GM23338 (cell line): ENCODE data around the gene DNAJB2. TPM values are rescaled to one million over a fixed set of nuclear protein-coding genes. Genes with fewer than 3 reads are reported as not detected.

Experiments
- ATAC-seq: fragments of 200-7000 bp; cut with Tn5 transposase; 3 replicates; pipeline ENCODE4 v1.9.1; 2020
- DNase-seq: peaks from one replicate; pipeline ENCODE4 v3.0.0-alpha.2; 2015; ENCODE audit warnings: low spot score
- H2AFZ ChIP-seq: fragments of 200-600 bp; sonication (generic); 2 replicates; pipeline ENCODE4 v1.8.0; 2016; ENCODE audit warnings: antibody characterized with exemption, mild to moderate bottlenecking, moderate library complexity
- H3F3A ChIP-seq: fragments of 200-600 bp; sonication (generic); replicated peaks from 2 replicates; pipeline ENCODE4 v1.8.0; 2017; ENCODE audit warnings: antibody characterized with exemption, mixed run types, low read depth
- H3K27ac ChIP-seq: fragments of 200-600 bp; sonication (generic); 2 replicates; pipeline ENCODE4 v1.6.1; 2016; ENCODE audit warnings: low read depth
- H3K27me3 ChIP-seq: fragments of 200-600 bp; sonication (generic); 2 replicates; pipeline ENCODE4 v1.8.0; 2016; ENCODE audit warnings: mild to moderate bottlenecking, mixed run types, moderate library complexity; ENCODE audit not compliant: insufficient read depth
- H3K36me3 ChIP-seq: fragments of 200-600 bp; sonication (generic); 2 replicates; pipeline ENCODE4 v1.8.0; 2016; ENCODE audit warnings: mild to moderate bottlenecking; ENCODE audit not compliant: insufficient read depth
- H3K4me1 ChIP-seq: fragments of 200-600 bp; sonication (generic); 2 replicates; pipeline ENCODE4 v1.8.0; 2016; ENCODE audit warnings: mild to moderate bottlenecking, moderate library complexity; ENCODE audit not compliant: insufficient read depth
- H3K4me2 ChIP-seq: fragments of 200-600 bp; sonication (generic); 2 replicates; pipeline ENCODE4 v1.7.1; 2017; ENCODE audit warnings: mixed run types
- H3K4me3 ChIP-seq: fragments of 200-600 bp; sonication (generic); 2 replicates; pipeline ENCODE4 v1.6.1; 2016; ENCODE audit warnings: mixed run types
- H3K79me2 ChIP-seq: fragments of 200-600 bp; sonication (generic); replicated peaks from 2 replicates; pipeline ENCODE4 v1.8.0; 2017; ENCODE audit warnings: mild to moderate bottlenecking; ENCODE audit not compliant: insufficient read depth
- H3K9me2 ChIP-seq: fragments of 200-600 bp; sonication (generic); 2 replicates; pipeline ENCODE4 v1.8.0; 2017; ENCODE audit not compliant: insufficient read depth
- H4K20me1 ChIP-seq: fragments of 200-600 bp; sonication (generic); replicated peaks from 2 replicates; pipeline ENCODE4 v1.8.0; 2017; ENCODE audit warnings: mild to moderate bottlenecking; ENCODE audit not compliant: insufficient read depth
- H3K27ac Mint-ChIP-seq: 2 replicates; pipeline ENCODE4 v1.8.0; 2020; ENCODE audit warnings: inconsistent platforms, mild to moderate bottlenecking, moderate library complexity, mixed read lengths
- H3K27me3 Mint-ChIP-seq: 3 replicates; pipeline ENCODE4 v1.8.0; 2022; ENCODE audit warnings: low read depth, mild to moderate bottlenecking, moderate library complexity, mixed read lengths, inconsistent platforms; ENCODE audit not compliant: insufficient read depth, poor library complexity
- H3K36me3 Mint-ChIP-seq: 3 replicates; pipeline ENCODE4 v1.8.0; 2021; ENCODE audit warnings: low read depth, mild to moderate bottlenecking, inconsistent platforms, moderate library complexity, mixed read lengths
- H3K4me1 Mint-ChIP-seq: 3 replicates; pipeline ENCODE4 v1.8.0; 2020; ENCODE audit warnings: mild to moderate bottlenecking, inconsistent platforms, mixed read lengths
- H3K4me3 Mint-ChIP-seq: 3 replicates; pipeline ENCODE4 v1.8.0; 2021; ENCODE audit warnings: moderate library complexity, mild to moderate bottlenecking, inconsistent platforms, mixed read lengths
- H3K9me3 Mint-ChIP-seq: 3 replicates; pipeline ENCODE4 v1.8.0; 2020; ENCODE audit warnings: moderate library complexity, mild to moderate bottlenecking, inconsistent platforms, mixed read lengths
- CREB1 ChIP-seq: fragments of 250-450 bp; sonication (Bioruptor Pico); IDR thresholded peaks from 2 replicates; pipeline ENCODE4 v1.5.0; 2020; ENCODE audit warnings: low read depth, mild to moderate bottlenecking, moderate library complexity
- EZH2 ChIP-seq: fragments of 200-600 bp; sonication (generic); IDR thresholded peaks from one replicate; pipeline ENCODE4 v1.8.0; 2017; ENCODE audit warnings: antibody characterized with exemption, mild to moderate bottlenecking, low read depth; ENCODE audit not compliant: unreplicated experiment
- EZH2phosphoT487 ChIP-seq: fragments of 200-600 bp; sonication (generic); IDR thresholded peaks from one replicate; pipeline ENCODE4 v1.8.1; 2018; ENCODE audit warnings: antibody characterized with exemption; ENCODE audit not compliant: unreplicated experiment
- JUNB ChIP-seq: IDR thresholded peaks from one replicate; pipeline ENCODE4 v1.6.1; 2016; ENCODE audit warnings: antibody characterized with exemption; ENCODE audit not compliant: unreplicated experiment
- NANOG ChIP-seq: IDR thresholded peaks from 2 replicates; pipeline ENCODE4 v1.6.1; 2016; ENCODE audit warnings: antibody characterized with exemption, borderline replicate concordance
- POLR2AphosphoS5 ChIP-seq: IDR thresholded peaks from 2 replicates; pipeline ENCODE4 v1.6.1; 2016; ENCODE audit warnings: antibody characterized with exemption, low read depth
- STAT1 ChIP-seq: IDR thresholded peaks from one replicate; pipeline ENCODE4 v1.6.1; 2016; ENCODE audit warnings: antibody characterized with exemption; ENCODE audit not compliant: unreplicated experiment
- ZNF114 ChIP-seq: fragments of 250-450 bp; sonication (Bioruptor Pico); IDR thresholded peaks from 2 replicates; pipeline ENCODE4 v1.5.0; 2020; ENCODE audit warnings: mild to moderate bottlenecking, moderate library complexity
- ZNF331 ChIP-seq: fragments of 250-450 bp; sonication (Bioruptor Pico); IDR thresholded peaks from 2 replicates; pipeline ENCODE4 v1.5.0; 2020; ENCODE audit warnings: low read depth, mild to moderate bottlenecking, moderate library complexity
- polyA plus RNA-seq: library from polyadenylated mRNA; unstranded; fragments of >200 nt; fragmentation: Nextera tagmentation; extraction: Ambion mirVana; gene quantifications from 2 replicates; pipeline ENCODE4 v1.2.1, GENCODE V29; 2016
- total RNA-seq: library from RNA; depleted of rRNA; stranded (reverse); fragments of >200 nt; shearing (Covaris generic); gene quantifications from 2 replicates; pipeline ENCODE4 v1.2.3, GENCODE V29; 2014
- TF ChIP-seq, protein P1 (sequence below): IDR thresholded peaks from one replicate; pipeline ENCODE4 v1.6.1; 2018; ENCODE audit warnings: antibody characterized with exemption; ENCODE audit not compliant: unreplicated experiment
- TF ChIP-seq, protein P2 (sequence below): fragments of 250-450 bp; sonication (Bioruptor Pico); IDR thresholded peaks from 2 replicates; pipeline ENCODE4 v1.5.0; 2020; ENCODE audit warnings: mild to moderate bottlenecking, moderate library complexity
- TF ChIP-seq, protein P3 (sequence below): IDR thresholded peaks from 2 replicates; pipeline ENCODE4 v1.6.1; 2016; ENCODE audit warnings: antibody characterized with exemption
- TF ChIP-seq, protein P4 (sequence below), 2 experiments: fragments of 200-600 bp in 1 of 2; sonication (generic) in 1 of 2; conservative IDR thresholded peaks; 2 replicates each; pipeline versions ENCODE4 v1.5.1 to v1.6.1; 2016 to 2017; ENCODE audit warnings: antibody characterized with exemption in 2 of 2, low read depth in 2 of 2, mild to moderate bottlenecking in 2 of 2, moderate library complexity in 1 of 2

Gene DNAJB2
- total and polyA plus RNA-seq, 2 experiments from 2014 or later: 6.4 to 25.9 TPM

DNA sequence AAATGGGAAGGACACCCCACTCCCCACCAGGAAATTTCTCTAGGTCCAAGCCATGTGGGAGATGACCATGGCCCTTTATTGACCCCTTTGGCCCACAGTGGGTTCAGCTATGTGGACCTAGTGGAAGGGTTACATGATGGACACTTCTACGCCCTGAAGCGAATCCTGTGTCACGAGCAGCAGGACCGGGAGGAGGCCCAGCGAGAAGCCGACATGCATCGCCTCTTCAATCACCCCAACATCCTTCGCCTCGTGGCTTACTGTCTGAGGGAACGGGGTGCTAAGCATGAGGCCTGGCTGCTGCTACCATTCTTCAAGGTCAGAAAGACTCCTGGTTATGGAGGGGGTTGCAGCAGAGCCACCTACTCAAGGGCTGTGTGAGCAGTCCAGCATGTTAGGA lies 32.6 kb upstream of the DNAJB2 start:
- Histone ChIP-seq H3K9me2 (no peaks in the 10 kb centered on the region), H3K4me2 (peak overlapping the region; percentile 95; the same call in 1 of the 2 replicates), H3K79me2 (0 out of 2 replicates have a peak, but pooled peaks cover 4% of the 10 kb centered on the region), H3F3A (no peaks in the 10 kb centered on the region), H3K27ac (no peak overlapping the region), H4K20me1 (no peaks in the 10 kb centered on the region), H3K4me1 (peaks cover 8% of the 10 kb centered on the region), H3K27me3 (no peaks in the 10 kb centered on the region), H2AFZ (no peak overlapping the region), H3K36me3 (peaks cover 3% of the 10 kb centered on the region; the same call in 1 of the 2 replicates), H3K4me3 (0 out of 2 replicates have a peak overlapping the region, but pooled peaks have one; percentile 83)
- no peak overlapping the region for H3K27ac Mint-ChIP-seq
- peaks cover 40% of the 10 kb centered on the region for H3K36me3 Mint-ChIP-seq
- H3K27me3 Mint-ChIP-seq: peaks cover 10% of the 10 kb centered on the region
- TF ChIP-seq NANOG: no peak
- TF ChIP-seq ZNF331: no peak
- no peak for TF ChIP-seq POLR2AphosphoS5
- TF ChIP-seq EZH2phosphoT487: no peak
- no peak for TF ChIP-seq EZH2
- TF ChIP-seq, protein P1, sequence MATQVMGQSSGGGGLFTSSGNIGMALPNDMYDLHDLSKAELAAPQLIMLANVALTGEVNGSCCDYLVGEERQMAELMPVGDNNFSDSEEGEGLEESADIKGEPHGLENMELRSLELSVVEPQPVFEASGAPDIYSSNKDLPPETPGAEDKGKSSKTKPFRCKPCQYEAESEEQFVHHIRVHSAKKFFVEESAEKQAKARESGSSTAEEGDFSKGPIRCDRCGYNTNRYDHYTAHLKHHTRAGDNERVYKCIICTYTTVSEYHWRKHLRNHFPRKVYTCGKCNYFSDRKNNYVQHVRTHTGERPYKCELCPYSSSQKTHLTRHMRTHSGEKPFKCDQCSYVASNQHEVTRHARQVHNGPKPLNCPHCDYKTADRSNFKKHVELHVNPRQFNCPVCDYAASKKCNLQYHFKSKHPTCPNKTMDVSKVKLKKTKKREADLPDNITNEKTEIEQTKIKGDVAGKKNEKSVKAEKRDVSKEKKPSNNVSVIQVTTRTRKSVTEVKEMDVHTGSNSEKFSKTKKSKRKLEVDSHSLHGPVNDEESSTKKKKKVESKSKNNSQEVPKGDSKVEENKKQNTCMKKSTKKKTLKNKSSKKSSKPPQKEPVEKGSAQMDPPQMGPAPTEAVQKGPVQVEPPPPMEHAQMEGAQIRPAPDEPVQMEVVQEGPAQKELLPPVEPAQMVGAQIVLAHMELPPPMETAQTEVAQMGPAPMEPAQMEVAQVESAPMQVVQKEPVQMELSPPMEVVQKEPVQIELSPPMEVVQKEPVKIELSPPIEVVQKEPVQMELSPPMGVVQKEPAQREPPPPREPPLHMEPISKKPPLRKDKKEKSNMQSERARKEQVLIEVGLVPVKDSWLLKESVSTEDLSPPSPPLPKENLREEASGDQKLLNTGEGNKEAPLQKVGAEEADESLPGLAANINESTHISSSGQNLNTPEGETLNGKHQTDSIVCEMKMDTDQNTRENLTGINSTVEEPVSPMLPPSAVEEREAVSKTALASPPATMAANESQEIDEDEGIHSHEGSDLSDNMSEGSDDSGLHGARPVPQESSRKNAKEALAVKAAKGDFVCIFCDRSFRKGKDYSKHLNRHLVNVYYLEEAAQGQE: no peak
- TF ChIP-seq CREB1 (CRISPR knock-in tag): no peak
- TF ChIP-seq, protein P2, sequence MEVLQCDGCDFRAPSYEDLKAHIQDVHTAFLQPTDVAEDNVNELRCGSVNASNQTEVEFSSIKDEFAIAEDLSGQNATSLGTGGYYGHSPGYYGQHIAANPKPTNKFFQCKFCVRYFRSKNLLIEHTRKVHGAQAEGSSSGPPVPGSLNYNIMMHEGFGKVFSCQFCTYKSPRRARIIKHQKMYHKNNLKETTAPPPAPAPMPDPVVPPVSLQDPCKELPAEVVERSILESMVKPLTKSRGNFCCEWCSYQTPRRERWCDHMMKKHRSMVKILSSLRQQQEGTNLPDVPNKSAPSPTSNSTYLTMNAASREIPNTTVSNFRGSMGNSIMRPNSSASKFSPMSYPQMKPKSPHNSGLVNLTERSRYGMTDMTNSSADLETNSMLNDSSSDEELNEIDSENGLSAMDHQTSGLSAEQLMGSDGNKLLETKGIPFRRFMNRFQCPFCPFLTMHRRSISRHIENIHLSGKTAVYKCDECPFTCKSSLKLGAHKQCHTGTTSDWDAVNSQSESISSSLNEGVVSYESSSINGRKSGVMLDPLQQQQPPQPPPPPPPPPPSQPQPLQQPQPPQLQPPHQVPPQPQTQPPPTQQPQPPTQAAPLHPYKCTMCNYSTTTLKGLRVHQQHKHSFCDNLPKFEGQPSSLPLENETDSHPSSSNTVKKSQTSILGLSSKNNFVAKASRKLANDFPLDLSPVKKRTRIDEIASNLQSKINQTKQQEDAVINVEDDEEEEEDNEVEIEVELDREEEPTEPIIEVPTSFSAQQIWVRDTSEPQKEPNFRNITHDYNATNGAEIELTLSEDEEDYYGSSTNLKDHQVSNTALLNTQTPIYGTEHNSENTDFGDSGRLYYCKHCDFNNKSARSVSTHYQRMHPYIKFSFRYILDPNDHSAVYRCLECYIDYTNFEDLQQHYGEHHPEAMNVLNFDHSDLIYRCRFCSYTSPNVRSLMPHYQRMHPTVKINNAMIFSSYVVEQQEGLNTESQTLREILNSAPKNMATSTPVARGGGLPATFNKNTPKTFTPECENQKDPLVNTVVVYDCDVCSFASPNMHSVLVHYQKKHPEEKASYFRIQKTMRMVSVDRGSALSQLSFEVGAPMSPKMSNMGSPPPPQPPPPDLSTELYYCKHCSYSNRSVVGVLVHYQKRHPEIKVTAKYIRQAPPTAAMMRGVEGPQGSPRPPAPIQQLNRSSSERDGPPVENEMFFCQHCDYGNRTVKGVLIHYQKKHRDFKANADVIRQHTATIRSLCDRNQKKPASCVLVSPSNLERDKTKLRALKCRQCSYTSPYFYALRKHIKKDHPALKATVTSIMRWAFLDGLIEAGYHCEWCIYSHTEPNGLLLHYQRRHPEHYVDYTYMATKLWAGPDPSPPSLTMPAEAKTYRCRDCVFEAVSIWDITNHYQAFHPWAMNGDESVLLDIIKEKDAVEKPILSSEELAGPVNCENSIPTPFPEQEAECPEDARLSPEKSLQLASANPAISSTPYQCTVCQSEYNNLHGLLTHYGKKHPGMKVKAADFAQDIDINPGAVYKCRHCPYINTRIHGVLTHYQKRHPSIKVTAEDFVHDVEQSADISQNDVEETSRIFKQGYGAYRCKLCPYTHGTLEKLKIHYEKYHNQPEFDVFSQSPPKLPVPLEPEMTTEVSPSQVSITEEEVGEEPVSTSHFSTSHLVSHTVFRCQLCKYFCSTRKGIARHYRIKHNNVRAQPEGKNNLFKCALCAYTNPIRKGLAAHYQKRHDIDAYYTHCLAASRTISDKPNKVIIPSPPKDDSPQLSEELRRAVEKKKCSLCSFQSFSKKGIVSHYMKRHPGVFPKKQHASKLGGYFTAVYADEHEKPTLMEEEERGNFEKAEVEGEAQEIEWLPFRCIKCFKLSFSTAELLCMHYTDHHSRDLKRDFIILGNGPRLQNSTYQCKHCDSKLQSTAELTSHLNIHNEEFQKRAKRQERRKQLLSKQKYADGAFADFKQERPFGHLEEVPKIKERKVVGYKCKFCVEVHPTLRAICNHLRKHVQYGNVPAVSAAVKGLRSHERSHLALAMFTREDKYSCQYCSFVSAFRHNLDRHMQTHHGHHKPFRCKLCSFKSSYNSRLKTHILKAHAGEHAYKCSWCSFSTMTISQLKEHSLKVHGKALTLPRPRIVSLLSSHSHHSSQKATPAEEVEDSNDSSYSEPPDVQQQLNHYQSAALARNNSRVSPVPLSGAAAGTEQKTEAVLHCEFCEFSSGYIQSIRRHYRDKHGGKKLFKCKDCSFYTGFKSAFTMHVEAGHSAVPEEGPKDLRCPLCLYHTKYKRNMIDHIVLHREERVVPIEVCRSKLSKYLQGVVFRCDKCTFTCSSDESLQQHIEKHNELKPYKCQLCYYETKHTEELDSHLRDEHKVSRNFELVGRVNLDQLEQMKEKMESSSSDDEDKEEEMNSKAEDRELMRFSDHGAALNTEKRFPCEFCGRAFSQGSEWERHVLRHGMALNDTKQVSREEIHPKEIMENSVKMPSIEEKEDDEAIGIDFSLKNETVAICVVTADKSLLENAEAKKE (CRISPR knock-in tag): no peak
- no peak for TF ChIP-seq ZNF114 (CRISPR knock-in tag)
- no peak for TF ChIP-seq JUNB
- TF ChIP-seq, protein P3, sequence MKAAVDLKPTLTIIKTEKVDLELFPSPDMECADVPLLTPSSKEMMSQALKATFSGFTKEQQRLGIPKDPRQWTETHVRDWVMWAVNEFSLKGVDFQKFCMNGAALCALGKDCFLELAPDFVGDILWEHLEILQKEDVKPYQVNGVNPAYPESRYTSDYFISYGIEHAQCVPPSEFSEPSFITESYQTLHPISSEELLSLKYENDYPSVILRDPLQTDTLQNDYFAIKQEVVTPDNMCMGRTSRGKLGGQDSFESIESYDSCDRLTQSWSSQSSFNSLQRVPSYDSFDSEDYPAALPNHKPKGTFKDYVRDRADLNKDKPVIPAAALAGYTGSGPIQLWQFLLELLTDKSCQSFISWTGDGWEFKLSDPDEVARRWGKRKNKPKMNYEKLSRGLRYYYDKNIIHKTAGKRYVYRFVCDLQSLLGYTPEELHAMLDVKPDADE: no peak
- no peak for TF ChIP-seq STAT1
- TF ChIP-seq, protein P4, sequence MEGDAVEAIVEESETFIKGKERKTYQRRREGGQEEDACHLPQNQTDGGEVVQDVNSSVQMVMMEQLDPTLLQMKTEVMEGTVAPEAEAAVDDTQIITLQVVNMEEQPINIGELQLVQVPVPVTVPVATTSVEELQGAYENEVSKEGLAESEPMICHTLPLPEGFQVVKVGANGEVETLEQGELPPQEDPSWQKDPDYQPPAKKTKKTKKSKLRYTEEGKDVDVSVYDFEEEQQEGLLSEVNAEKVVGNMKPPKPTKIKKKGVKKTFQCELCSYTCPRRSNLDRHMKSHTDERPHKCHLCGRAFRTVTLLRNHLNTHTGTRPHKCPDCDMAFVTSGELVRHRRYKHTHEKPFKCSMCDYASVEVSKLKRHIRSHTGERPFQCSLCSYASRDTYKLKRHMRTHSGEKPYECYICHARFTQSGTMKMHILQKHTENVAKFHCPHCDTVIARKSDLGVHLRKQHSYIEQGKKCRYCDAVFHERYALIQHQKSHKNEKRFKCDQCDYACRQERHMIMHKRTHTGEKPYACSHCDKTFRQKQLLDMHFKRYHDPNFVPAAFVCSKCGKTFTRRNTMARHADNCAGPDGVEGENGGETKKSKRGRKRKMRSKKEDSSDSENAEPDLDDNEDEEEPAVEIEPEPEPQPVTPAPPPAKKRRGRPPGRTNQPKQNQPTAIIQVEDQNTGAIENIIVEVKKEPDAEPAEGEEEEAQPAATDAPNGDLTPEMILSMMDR (conservative IDR thresholded peaks at IDR 0.05; ENCODE audit: low read depth in 2 of 2): no peak
- no peak for ATAC-seq
- no peaks in the 10 kb centered on the region for H3K9me3 Mint-ChIP-seq
- no peak for DNase-seq
- peaks cover 33% of the 10 kb centered on the region for H3K4me1 Mint-ChIP-seq
- H3K4me3 Mint-ChIP-seq: peak overlapping the region; percentile 96
